Endothelial cell of umbilical vein (primary cell): ENCODE measurements around the gene PLCH1. TPM values are rescaled to one million over a fixed set of nuclear protein-coding genes. Genes with fewer than 3 reads are reported as not detected.

Experiments
- BruUV-seq: library from RNA; stranded (reverse); fragments of 400-500 nt; replicated peaks from 2 replicates; lab custom pipeline; 2021; lab: Mats Ljungman, UMichigan
- CTCF ChIA-PET: fragments of 300-600, 350-600 bp; sonication (Branson Sonifier 250); formaldehyde crosslinking; loops from one replicate; lab custom pipeline; 2021; ENCODE audit warnings: antibody characterized with exemption, inconsistent platforms; lab: Charles Lee
- POLR2A ChIA-PET: fragments of 300-600, 350-600 bp; sonication (Branson Sonifier 250); formaldehyde crosslinking; loops from one replicate; lab custom pipeline; 2021; ENCODE audit warnings: antibody characterized with exemption, inconsistent platforms; lab: Charles Lee
- DNase-seq: peaks from one replicate; pipeline ENCODE4 v3.0.0-alpha.2; 2011; ENCODE audit warnings: low read depth, low spot score
- FAIRE-seq: peaks from 2 replicates; lab custom pipeline; 2011; peaks lifted over from hg19 to GRCh38; lab: Jason Lieb, UNC
- H2AFZ ChIP-seq: 2 replicates; pipeline ENCODE4 v1.6.0; 2012; ENCODE audit warnings: low read depth, low read length, control low read depth, inconsistent platforms
- H3K27ac ChIP-seq: 2 replicates; pipeline ENCODE4 v1.5.1; 2011; ENCODE audit warnings: low read depth, mild to moderate bottlenecking, control low read depth, low read length, moderate library complexity; ENCODE audit not compliant: insufficient read depth
- H3K27me3 ChIP-seq, 2 experiments: 2 replicates each; pipeline versions ENCODE4 v1.6.0 to v1.6.1; 2011; ENCODE audit warnings: low read length in 2 of 2, mixed read lengths in 1 of 2; ENCODE audit not compliant: control insufficient read depth in 2 of 2, insufficient read depth in 2 of 2
- H3K36me3 ChIP-seq, 2 experiments: 2 replicates in 1 of 2; 3 replicates in 1 of 2; pipeline ENCODE4 v1.5.1; 2011; ENCODE audit warnings: low read length in 2 of 2, mild to moderate bottlenecking in 1 of 2, moderate library complexity in 1 of 2; ENCODE audit not compliant: control insufficient read depth in 2 of 2, insufficient read depth in 2 of 2; ENCODE audit errors: extremely low read depth in 1 of 2
- H3K4me1 ChIP-seq: 3 replicates; pipeline ENCODE4 v1.5.1; 2011; ENCODE audit warnings: mild to moderate bottlenecking, low read length; ENCODE audit not compliant: control insufficient read depth, insufficient read depth; ENCODE audit errors: extremely low read depth
- H3K4me2 ChIP-seq: 2 replicates; pipeline ENCODE4 v1.6.1; 2011; ENCODE audit warnings: low read length, control low read depth, mixed read lengths; ENCODE audit not compliant: insufficient read depth
- H3K4me3 ChIP-seq, 3 experiments: fragments of 200-600 bp in 1 of 3; sonication (generic), shearing (Covaris generic) in 1 of 3; replicated peaks in 1 of 3; 2 replicates each; pipeline ENCODE4 v1.5.1; 2011 to 2016; ENCODE audit warnings: control low read depth in 3 of 3, low read length in 3 of 3, mild to moderate bottlenecking in 2 of 3, inconsistent platforms in 1 of 3, low read depth in 1 of 3, moderate library complexity in 1 of 3; ENCODE audit not compliant: insufficient read depth in 1 of 3
- H3K79me2 ChIP-seq: 2 replicates; pipeline ENCODE4 v1.6.0; 2012; ENCODE audit warnings: low read length, inconsistent platforms; ENCODE audit not compliant: control insufficient read depth, insufficient read depth
- H3K9ac ChIP-seq: replicated peaks from 2 replicates; pipeline ENCODE3; 2011; ENCODE audit warnings: low read length, control low read depth; ENCODE audit not compliant: insufficient read depth; ENCODE audit errors: extremely low read depth
- H3K9me1 ChIP-seq: replicated peaks from 3 replicates; pipeline ENCODE4 v1.6.0; 2011; ENCODE audit warnings: mild to moderate bottlenecking, low read length; ENCODE audit not compliant: control insufficient read depth, insufficient read depth; ENCODE audit errors: extremely low read depth
- H3K9me3 ChIP-seq: replicated peaks from 2 replicates; pipeline ENCODE4 v1.5.1; 2012; ENCODE audit warnings: low read length, inconsistent platforms; ENCODE audit not compliant: control insufficient read depth, insufficient read depth
- H4K20me1 ChIP-seq: replicated peaks from 2 replicates; pipeline ENCODE3; 2011; ENCODE audit warnings: mild to moderate bottlenecking, low read length; ENCODE audit not compliant: control insufficient read depth, insufficient read depth; ENCODE audit errors: extremely low read depth
- FOS ChIP-seq: IDR thresholded peaks from 2 replicates; pipeline ENCODE4 v1.6.1; 2011; ENCODE audit warnings: mild to moderate bottlenecking, low read length, moderate library complexity, borderline replicate concordance; ENCODE audit not compliant: insufficient read depth
- GATA2 ChIP-seq: IDR thresholded peaks from 2 replicates; pipeline ENCODE4 v1.7.0; 2011; ENCODE audit warnings: low read depth, mild to moderate bottlenecking, moderate library complexity, mixed read lengths, low read length; ENCODE audit not compliant: insufficient read length, insufficient read depth
- JUN ChIP-seq: IDR thresholded peaks from 2 replicates; pipeline ENCODE4 v1.6.1; 2011; ENCODE audit warnings: borderline replicate concordance, low read depth; ENCODE audit not compliant: insufficient read length, insufficient read depth
- MYC ChIP-seq: IDR thresholded peaks from one replicate; pipeline ENCODE4 v1.6.1; 2011; ENCODE audit warnings: mild to moderate bottlenecking, low read depth, low read length
- POLR2A ChIP-seq: IDR thresholded peaks from 2 replicates; pipeline ENCODE4 v1.6.1; 2012; ENCODE audit warnings: low read depth, mild to moderate bottlenecking, control low read depth, low read length
- dilution Hi-C: fragments of 300-500 bp; cut with MboI; formaldehyde crosslinking; loops from one replicate; pipeline ENCODE4 v1.15.0; 2019; ENCODE audit warnings: low sequenced_read_pairs; ENCODE audit not compliant: extremely low pct_ligation_motif_present
- intact Hi-C: fragments of 100-400 bp; cut with micrococcal nuclease; formaldehyde crosslinking; loops from one replicate; pipeline ENCODE4 v1.10.0; 2022
- polyA plus RNA-seq, 4 experiments: library from polyadenylated mRNA; depleted of rRNA in 3 of 4; stranded (reverse) in 3 of 4; unstranded in 1 of 4; fragments of >200 nt; gene quantifications; 2 replicates each; pipeline versions ENCODE4 v1.2.1 to v1.2.3, GENCODE V29; 2011 to 2012; ENCODE audit warnings: missing spikeins in 1 of 4
- total RNA-seq: library from RNA; stranded (reverse); gene quantifications from 2 replicates; pipeline ENCODE4 v1.2.3, GENCODE V29; 2021
- TF ChIP-seq, protein P1 (sequence below): IDR thresholded peaks from 2 replicates; pipeline ENCODE4 v1.6.1; 2011; ENCODE audit not compliant: insufficient read depth, insufficient read length
- TF ChIP-seq, protein P2 (sequence below), 2 donors: IDR thresholded peaks; 1 replicate in 1 of 2; 2 replicates in 1 of 2; pipeline ENCODE4 v1.5.1; 2011; ENCODE audit warnings: low read length in 2 of 2, mild to moderate bottlenecking in 2 of 2, moderate library complexity in 2 of 2, control low read depth in 1 of 2, inconsistent platforms in 1 of 2, low read depth in 1 of 2; ENCODE audit not compliant: insufficient read depth in 1 of 2; ENCODE audit errors: extremely low read depth in 1 of 2

Gene PLCH1
- total and polyA plus RNA-seq, 2 donors (not counting 3 experiments of a cell fraction or from before 2014, with no cell fraction given), result 0.03 TPM; not detected in 1

GRCh38 chr3:155488671-155489070, 256.2 kb downstream of the PLCH1 start:
- no peak overlapping the region for H3K9ac ChIP-seq
- H2AFZ ChIP-seq, result no peak overlapping the region
- H4K20me1 ChIP-seq, result no peaks in the 10 kb centered on the region
- no peaks in the 10 kb centered on the region for H3K9me3 ChIP-seq
- H3K79me2 ChIP-seq, result no peaks in the 10 kb centered on the region
- H3K4me2 ChIP-seq, result no peak overlapping the region
- ChIA-PET CTCF (no interaction called here), POLR2A (no interaction called here)
- no peak overlapping the region for H3K27ac ChIP-seq
- FAIRE-seq (no peak), DNase-seq (no peak)
- dilution Hi-C loops (no loop called here), intact Hi-C loops (no loop called here)
- H3K27me3 ChIP-seq, result no peaks in the 10 kb centered on the region
- H3K36me3 ChIP-seq, result no peaks in the 10 kb centered on the region
- H3K4me1 ChIP-seq, result no peaks in the 10 kb centered on the region
- H3K9me1 ChIP-seq, result no peaks in the 10 kb centered on the region
- no TSS peak for BruUV-seq
- TF ChIP-seq POLR2A (no peak), MYC (no peak), GATA2 (no peak), FOS (no peak), JUN (no peak)
- TF ChIP-seq, protein P1, sequence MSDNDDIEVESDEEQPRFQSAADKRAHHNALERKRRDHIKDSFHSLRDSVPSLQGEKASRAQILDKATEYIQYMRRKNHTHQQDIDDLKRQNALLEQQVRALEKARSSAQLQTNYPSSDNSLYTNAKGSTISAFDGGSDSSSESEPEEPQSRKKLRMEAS, result no peak
- TF ChIP-seq, protein P2, sequence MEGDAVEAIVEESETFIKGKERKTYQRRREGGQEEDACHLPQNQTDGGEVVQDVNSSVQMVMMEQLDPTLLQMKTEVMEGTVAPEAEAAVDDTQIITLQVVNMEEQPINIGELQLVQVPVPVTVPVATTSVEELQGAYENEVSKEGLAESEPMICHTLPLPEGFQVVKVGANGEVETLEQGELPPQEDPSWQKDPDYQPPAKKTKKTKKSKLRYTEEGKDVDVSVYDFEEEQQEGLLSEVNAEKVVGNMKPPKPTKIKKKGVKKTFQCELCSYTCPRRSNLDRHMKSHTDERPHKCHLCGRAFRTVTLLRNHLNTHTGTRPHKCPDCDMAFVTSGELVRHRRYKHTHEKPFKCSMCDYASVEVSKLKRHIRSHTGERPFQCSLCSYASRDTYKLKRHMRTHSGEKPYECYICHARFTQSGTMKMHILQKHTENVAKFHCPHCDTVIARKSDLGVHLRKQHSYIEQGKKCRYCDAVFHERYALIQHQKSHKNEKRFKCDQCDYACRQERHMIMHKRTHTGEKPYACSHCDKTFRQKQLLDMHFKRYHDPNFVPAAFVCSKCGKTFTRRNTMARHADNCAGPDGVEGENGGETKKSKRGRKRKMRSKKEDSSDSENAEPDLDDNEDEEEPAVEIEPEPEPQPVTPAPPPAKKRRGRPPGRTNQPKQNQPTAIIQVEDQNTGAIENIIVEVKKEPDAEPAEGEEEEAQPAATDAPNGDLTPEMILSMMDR (IDR thresholded peaks at IDR 0.05; ENCODE audit: extremely low read depth in 1 of 2, insufficient read depth in 1 of 2, low read depth in 1 of 2, low read length in 2 of 2), result no peak
- H3K4me3 ChIP-seq, result no peak overlapping the region
